ENCODE data around the gene TMEM79. TPM values are rescaled to one million over a fixed set of nuclear protein-coding genes. Genes with fewer than 3 reads are reported as not detected.
A peak's percentile ranks its signal among the peaks of the same experiment; 100 is the strongest.

TMEM79 gene
- total and polyA plus RNA-seq, 2 of the 4 experiments (the other 2 are of a cell fraction), result 0.54 to 3.3 TPM

DNA sequence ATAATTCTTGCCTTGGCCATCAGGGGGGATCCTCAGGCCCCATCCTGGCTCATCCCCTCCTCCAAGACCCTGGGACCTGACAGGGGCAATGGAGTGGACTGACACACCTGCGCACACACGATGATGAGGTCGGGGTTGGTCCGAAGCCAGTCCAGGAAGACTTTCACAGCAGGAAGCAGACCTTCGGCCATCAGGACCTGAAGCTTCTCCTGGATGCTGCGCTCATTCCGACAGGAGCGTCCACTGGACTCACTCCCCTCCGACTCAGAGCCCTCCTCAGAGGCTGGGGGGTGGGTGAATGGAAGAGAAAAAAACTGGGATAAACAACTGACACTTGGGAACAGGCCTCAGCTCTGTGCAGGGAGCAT lies 20.9 kb upstream of the TMEM79 start:
- in situ Hi-C loops (cut with MboI; ENCODE audit: low sequenced_read_pairs), result no loop called here
- H3K4me2 ChIP-seq (ENCODE audit: low read depth, low read length), result no peak overlapping the region
- peaks cover 18% of the 10 kb centered on the region for H3K9me1 ChIP-seq (ENCODE audit: insufficient read depth, low read length)
- H3K14ac ChIP-seq (replicated peaks; ENCODE audit: low read depth, low read length), result no peak overlapping the region
- H3K9me3 ChIP-seq (ENCODE audit: control insufficient read depth, insufficient read depth, low read length), result no peaks in the 10 kb centered on the region
- H4K5ac ChIP-seq (ENCODE audit: low read depth, low read length), result no peak overlapping the region
- no peak overlapping the region for H3K56ac ChIP-seq (ENCODE audit: extremely low read depth, insufficient read depth, low read length)
- H3K27me3 ChIP-seq (ENCODE audit: control insufficient read depth, insufficient read depth, low read length), result no peaks in the 10 kb centered on the region
- H2BK5ac ChIP-seq (ENCODE audit: low read depth, low read length, poor library complexity, severe bottlenecking), result peak overlapping the region; percentile 26
- H2AK5ac ChIP-seq (ENCODE audit: low read depth, low read length), result peak overlapping the region; percentile 60; the same call in 1 of the 2 replicates
- H3K4ac ChIP-seq (ENCODE audit: low read depth, low read length), result no peak overlapping the region
- H3K9ac ChIP-seq (ENCODE audit: low read depth, low read length), result no peak overlapping the region
- 94% methylated on average over 3 of the region's 9 CpGs; no CpG with 5 or more reads in 1 of the 2 experiments for WGBS, 2 experiments (ENCODE audit: extremely low coverage in 2 of 2, insufficient read length in 1 of 2)
- no TSS peak for BruUV-seq (replicated peaks)
- H2AFZ ChIP-seq (replicated peaks; ENCODE audit: low read length, poor library complexity), result peak overlapping the region; percentile 21
- no peak overlapping the region for H2BK20ac ChIP-seq (ENCODE audit: low read depth, low read length)
- no peak overlapping the region for H2BK120ac ChIP-seq (ENCODE audit: low read depth, low read length)
- ChIA-PET POLR2A (ENCODE audit: unreplicated experiment) (no interaction called here), CTCF (interaction anchor here (1.6 kb wide), 1 partner anchor 8 kb away, joined by 4 read pairs; no protein-coding TSS in a partner anchor)
- H3K4me3 ChIP-seq (ENCODE audit: insufficient read depth, low read depth, low read length), result no peak overlapping the region
- ATAC-seq (ENCODE audit: low read depth), result no peak; the same call in 1 of the 2 replicates
- peaks cover 10% of the 10 kb centered on the region for H3K4me1 ChIP-seq (ENCODE audit: control insufficient read depth, insufficient read depth, low read length)
- no peak overlapping the region for H3K23ac ChIP-seq (ENCODE audit: low read depth, low read length)
- H4K8ac ChIP-seq (ENCODE audit: low read depth in 2 of 2, low read length in 2 of 2), result no peak overlapping the region; a peak in 1 of 4 replicates
- H3K79me1 ChIP-seq (ENCODE audit: low read depth in 1 of 2, low read length in 2 of 2), result peaks cover 17 to 51% of the 10 kb centered on the region in 2 experiments
- H3K27ac ChIP-seq (ENCODE audit: insufficient read depth, low read length), result 0 out of 2 replicates have a peak overlapping the region, but pooled peaks have one; percentile 8
- peaks cover 79% of the 10 kb centered on the region for H3K36me3 ChIP-seq (ENCODE audit: control insufficient read depth, insufficient read depth, low read length)
- no peak overlapping the region; the same call in 1 of the 2 replicates for H4K91ac ChIP-seq (ENCODE audit: insufficient read depth, low read depth, low read length)
- H4K20me1 ChIP-seq (ENCODE audit: insufficient read depth, low read length), result peaks cover 28% of the 10 kb centered on the region
- intact Hi-C loops (cut with micrococcal nuclease), result no loop called here
- no peak for DNase-seq
- no peak overlapping the region for H3K18ac ChIP-seq (ENCODE audit: low read depth, low read length)
- dilution Hi-C loops (cut with HindIII; ENCODE audit: low sequenced_read_pairs, unreplicated experiment), result no loop called here
- TF ChIP-seq POLR2A (IDR thresholded peaks at IDR 0.05; ENCODE audit: low read depth, low read length), result no peak
- TF ChIP-seq CHD1 (IDR thresholded peaks at IDR 0.05; ENCODE audit: low read depth, low read length), result no peak
- no peak for TF ChIP-seq FOS (IDR thresholded peaks at IDR 0.05; ENCODE audit: low read depth, low read length)
- TF ChIP-seq RAD21 (IDR thresholded peaks at IDR 0.05; ENCODE audit: low read length), result no peak
- TF ChIP-seq BHLHE40 (IDR thresholded peaks at IDR 0.05; ENCODE audit: low read depth, low read length), result no peak
- no peak for TF ChIP-seq RCOR1 (IDR thresholded peaks at IDR 0.05; ENCODE audit: insufficient replicate concordance, low read length)
- TF ChIP-seq MAZ (IDR thresholded peaks at IDR 0.05; ENCODE audit: borderline replicate concordance, low read depth, low read length), result no peak
- TF ChIP-seq ELK1 (IDR thresholded peaks at IDR 0.05; ENCODE audit: borderline replicate concordance, low read depth, low read length), result no peak
- TF ChIP-seq MXI1 (IDR thresholded peaks at IDR 0.05; ENCODE audit: borderline replicate concordance, low read depth, low read length), result no peak
- TF ChIP-seq MAFK (IDR thresholded peaks at IDR 0.05; ENCODE audit: low read depth, low read length), result no peak
- no peak for TF ChIP-seq SMC3 (IDR thresholded peaks at IDR 0.05; ENCODE audit: low read depth, low read length)
- TF ChIP-seq CEBPB (IDR thresholded peaks at IDR 0.05; ENCODE audit: low read depth, low read length), result no peak
- no peak for TF ChIP-seq NFE2L2 (IDR thresholded peaks at IDR 0.05; ENCODE audit: low read depth, low read length)
- H2AK9ac ChIP-seq (replicated peaks; ENCODE audit: low read depth, low read length, poor library complexity), result peak overlapping the region; percentile 51
- H2BK15ac ChIP-seq (ENCODE audit: low read depth, low read length), result no peak overlapping the region

Data from IMR-90 (cell line).